Amniotic epithelial cell (primary cell): ENCODE measurements around the gene SSUH2.
A peak's percentile ranks its signal among the peaks of the same experiment; 100 is the strongest.
"Not testable (repeated sequence)": the region's sequence is repeated elsewhere in the genome, so short reads cannot be mapped to it uniquely, and the experiment has no call there.

Source experiments
- DNase-seq: peaks from one replicate; pipeline ENCODE4 v3.0.0-alpha.2; 2010; ENCODE audit warnings: low read depth

SSUH2 gene

GRCh38 chr3:8644748-8645390 is at the start of gene SSUH2:
SSUH2 (minus strand) TSS chr3:8644798; CDS start chr3:8644758, 40 bp downstream.
- DNase-seq: no peak

DNA sequence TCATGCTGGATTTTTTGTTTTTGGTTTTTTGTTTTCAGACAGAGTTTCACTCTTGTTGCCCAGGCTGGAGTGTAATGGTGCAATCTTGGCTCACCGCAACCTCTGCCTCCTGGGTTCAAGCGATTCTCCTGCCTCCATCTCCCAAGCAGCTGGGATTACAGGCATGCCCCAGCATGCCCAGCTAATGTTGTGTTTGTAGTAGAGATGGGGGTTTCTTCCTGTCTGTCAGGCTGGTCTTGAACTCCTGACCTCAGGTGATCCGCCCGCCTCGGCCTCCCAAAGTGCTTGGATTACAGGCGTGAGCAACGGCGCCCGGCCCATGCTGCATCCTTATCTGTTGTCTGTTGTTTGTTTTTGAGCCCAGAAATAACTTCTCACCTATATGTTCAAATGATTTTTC is 46.7 kb upstream of the SSUH2 start:
- DNase-seq: not testable (repeated sequence)

DNA sequence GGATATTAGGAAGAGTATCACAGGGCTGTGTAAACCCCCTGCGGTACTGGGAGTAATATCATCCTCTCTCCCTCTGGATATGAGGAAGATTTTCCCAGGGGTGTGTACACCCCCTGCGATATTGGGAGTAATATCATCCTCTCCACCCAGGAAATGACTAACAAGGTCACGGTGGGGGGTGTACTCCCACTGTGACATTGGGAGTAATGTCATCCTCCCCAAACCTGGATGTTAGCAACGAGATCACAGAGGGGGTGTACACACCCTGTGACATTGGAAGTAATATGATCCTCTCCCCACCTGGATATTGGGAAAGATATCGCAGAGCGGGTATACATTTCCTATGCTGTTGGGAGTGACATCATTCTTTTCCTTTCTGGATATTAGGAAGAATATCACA is 40.4 kb upstream of the SSUH2 start:
- not testable (repeated sequence) for DNase-seq

DNA sequence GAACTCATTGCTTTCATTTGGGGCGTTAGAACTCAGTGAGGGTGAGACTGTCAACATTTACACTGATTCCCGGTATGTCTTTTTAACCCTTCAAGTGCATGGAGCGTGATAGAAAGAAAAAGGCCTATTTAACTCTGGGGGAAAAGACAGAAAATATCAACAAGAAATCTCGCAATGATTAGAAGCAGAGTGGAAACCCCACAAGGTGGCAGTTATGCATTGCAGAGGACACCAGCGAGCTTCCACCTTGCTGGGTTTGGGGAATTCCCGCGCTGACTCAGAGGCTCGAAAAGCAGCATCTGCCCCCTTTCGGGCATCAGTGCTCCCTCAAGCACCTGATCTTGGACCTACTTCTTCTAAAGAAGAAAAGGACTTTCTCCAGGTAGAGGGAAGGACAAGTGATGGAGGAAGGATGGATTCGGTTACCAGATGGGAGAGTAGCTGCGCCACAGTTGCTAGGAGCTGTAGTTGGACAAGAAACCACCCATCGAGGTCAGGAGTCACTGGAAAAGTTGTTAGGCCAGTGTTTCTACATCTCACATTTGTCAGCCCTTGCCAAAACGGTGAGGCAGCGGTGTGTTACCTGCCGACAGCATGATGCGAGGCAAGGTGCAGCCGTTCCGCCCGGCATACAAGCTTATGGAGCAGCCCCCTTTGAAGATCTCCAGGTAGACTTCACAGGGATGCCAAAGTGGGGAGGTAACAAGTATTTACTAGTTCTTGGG is 38.4 kb upstream of the SSUH2 start:
- DNase-seq: not testable (repeated sequence)

GRCh38 chr3:8681881-8682538 is 37.4 kb upstream of the SSUH2 start:
- not testable (repeated sequence) for DNase-seq

DNA sequence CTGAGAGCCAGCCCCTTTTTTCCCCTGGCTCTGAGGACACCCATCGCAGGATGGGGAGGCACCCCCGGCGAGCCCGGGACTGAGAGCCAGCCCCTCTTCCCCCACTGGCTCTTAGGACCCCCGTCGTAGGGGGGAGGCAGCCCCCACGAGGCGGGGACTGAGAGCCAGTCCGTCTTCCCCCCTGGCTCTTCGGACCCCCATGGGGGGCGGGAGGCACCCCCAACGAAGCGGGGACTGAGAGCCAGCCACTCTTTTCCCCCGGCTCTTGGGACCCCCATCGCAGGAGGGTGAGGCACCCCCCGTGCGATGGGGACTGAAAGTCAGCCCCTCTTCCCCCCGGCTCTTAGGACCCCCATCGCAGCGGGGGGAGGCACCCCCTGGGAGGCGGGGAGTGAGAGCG is 36.8 kb upstream of the SSUH2 start:
- no peak for DNase-seq

GRCh38 chr3:8679817-8680553 is 35.4 kb upstream of the SSUH2 start:
- not testable (repeated sequence) for DNase-seq

GRCh38 chr3:8678751-8679150 is 34.2 kb upstream of the SSUH2 start:
- no peak for DNase-seq

- not testable (repeated sequence) for DNase-seq
Measured at GRCh38 chr3:8677258-8677657, 32.7 kb upstream of the SSUH2 start.

DNA sequence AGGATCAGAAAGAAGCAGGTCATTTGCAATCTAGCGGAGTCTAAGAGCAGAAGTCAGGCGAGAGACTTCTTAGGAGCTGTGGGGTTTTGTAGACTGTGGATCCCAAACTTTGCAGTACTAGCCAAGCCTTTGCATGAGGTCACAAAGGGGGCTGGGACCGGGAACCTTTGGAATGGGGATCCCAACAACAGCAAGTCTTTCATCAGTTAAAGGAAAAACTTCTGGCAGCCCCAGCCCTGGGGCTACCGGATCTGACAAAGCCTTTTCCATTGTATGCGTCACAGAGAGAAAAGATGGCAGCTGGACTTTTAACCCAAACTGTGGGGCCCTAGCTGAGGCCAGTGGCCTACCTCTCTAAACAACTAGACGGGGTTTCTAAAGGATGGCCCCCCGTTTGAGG is 31.0 kb upstream of the SSUH2 start:
- DNase-seq: not testable (repeated sequence)

GRCh38 chr3:8673083-8673737 is 28.6 kb upstream of the SSUH2 start:
- DNase-seq: no peak

- no peak for DNase-seq
Measured at GRCh38 chr3:8669019-8669418, 24.4 kb upstream of the SSUH2 start.

- DNase-seq: peak; percentile 19
Measured at GRCh38 chr3:8668216-8668615, 23.6 kb upstream of the SSUH2 start.

DNA sequence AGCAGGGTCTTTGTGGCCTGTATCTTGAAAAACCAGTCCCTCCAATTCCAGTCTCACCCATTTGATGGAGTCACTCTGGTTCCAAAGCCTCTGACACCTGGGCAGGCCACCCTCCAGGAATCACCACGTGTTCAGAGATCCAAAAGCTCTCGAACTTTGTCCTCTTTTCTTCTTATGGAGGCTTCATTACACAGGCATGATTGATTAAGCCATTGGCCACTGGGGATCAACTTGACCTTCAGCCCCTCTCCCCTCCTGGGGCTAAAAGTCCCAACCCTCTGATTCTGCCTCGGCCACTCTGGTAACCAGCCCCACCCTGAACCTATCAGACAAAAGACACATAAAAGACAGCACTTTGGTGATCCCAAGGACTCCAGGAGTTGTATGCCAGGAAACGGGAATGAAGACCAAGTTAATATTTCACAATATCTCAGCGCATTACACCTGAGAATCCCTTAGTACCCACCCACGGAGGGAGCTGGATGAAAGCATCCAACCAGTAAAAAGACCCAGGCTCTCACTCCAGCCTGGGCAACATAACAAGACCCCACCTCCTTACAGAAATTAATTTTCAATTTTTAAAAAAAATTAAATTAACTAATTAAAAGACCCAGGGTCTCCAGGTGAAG is 23.0 kb upstream of the SSUH2 start:
- no peak for DNase-seq

DNA sequence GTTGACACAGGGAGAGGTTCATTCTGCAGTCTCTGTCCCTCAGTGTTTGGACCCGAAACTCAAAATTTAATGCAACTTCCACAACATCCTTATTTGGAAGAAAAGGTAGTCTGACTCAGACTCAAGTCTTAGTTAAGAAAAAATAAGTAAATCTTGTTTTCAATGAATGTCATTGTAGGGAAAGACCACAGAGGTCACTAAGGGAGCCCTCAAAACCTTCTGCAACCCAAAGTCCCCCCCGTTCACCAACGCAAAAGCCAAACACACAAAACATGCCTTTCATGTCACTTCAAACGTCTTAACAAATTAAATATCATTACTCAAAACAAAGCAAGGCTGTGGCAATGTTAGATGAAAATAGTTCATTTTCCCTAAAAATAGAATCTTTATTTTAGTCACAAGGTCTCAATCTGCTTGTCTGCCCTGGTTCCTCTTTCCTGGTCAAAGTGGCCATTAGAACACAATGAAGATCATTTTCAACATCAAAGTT is 20.9 kb upstream of the SSUH2 start:
- DNase-seq: no peak

GRCh38 chr3:8663177-8664061 is 18.8 kb upstream of the SSUH2 start:
- peak; percentile 47 for DNase-seq

DNA sequence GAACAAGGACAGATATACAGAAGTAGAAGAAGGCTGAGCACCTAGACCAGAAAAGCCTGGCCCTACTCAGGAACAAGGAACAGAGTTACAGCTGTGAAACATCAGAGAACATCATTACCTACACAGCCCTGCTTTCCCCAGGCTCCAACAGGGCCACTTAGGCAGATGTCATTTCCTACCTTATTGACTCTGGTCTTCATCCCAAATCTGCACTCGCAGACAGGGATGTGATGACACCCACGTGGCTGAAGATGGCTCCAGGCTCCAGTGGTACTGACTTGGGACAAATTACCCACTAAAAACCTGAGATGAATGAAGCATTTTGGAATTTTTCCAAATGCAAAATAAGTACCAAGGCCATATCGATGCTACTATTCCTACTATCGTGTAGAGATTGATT is 18.0 kb upstream of the SSUH2 start:
- DNase-seq: no peak

GRCh38 chr3:8660175-8661118 is 15.8 kb upstream of the SSUH2 start:
- DNase-seq: peak; percentile 16

DNA sequence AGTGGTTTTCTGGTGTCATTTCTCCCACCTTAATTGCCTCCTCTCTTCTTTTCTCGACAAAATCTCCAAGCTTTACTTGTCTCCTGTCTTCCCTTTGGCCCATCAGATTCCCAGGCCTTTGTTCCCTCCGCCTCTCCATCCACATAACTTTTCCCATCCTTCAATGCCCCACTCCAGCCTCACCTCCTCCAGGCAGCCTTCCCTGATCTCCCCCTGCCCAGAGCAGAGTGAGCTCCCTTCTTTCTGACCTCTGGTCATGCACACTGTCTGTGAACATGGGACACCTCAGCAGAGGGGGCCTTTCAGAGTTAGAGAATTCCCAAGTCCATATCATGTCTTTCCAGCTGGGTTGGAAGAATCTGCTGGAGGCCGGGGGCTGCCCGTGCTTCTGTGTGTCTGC is 14.6 kb upstream of the SSUH2 start:
- DNase-seq: no peak
